Measurements from ENCODE around the gene MAPKBP1.
"Not testable (repeated sequence)": the region's sequence is repeated elsewhere in the genome, so short reads cannot be mapped to it uniquely, and the experiment has no call there.

The MAPKBP1 gene

GRCh38 chr15:41774062-41774881 lies at the start of gene MAPKBP1:
Gene MAPKBP1 (plus strand): TSS chr15:41774484. CDS start chr15:41775276, 792 bp downstream.
- DNase-seq (ENCODE audit: low spot score), result peak; percentile 98

DNA sequence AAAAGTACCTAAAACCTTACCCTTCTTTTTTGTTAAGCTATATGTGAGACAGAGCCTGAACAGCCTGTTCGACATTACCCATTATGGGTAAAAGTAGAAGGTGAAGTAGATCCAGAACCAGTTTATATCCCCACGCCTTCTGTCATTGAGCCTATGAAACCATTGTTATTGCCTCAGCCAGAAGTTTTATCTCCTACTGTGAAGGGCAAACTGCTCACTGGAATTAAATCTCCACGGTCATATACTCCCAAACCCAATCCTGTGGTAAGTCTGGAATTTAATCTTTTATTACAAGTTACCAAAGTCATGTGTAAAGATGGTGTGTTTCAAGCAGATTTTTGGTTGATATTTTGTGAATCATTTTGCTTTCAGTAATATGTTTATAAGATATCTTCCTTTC lies 47.1 kb upstream of the MAPKBP1 start:
- DNase-seq (ENCODE audit: low spot score), result no peak

GRCh38 chr15:41728061-41728460 lies 46.2 kb upstream of the MAPKBP1 start:
- not testable (repeated sequence) for DNase-seq (ENCODE audit: low spot score)

DNA sequence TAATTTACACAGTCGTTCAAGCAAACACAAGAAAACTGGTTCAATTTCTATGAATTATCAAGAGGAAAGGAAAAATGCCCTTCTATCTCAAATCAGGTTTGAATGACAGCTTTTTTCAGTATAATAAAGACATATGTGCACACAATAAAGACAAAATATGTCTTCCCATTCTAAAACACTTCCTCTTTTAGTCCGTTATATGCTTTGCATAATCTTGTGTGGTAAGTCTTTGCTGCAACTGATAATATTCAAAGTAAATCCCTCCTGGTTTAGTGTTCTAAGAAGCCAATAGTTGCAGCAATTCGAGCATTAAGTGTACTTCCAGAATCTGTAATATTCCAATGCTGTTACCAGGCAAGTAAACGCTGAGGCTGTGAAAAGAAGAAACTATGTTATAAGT lies 43.7 kb upstream of the MAPKBP1 start:
- no peak for DNase-seq (ENCODE audit: low spot score)

- DNase-seq (ENCODE audit: low spot score), result no peak
Observed at GRCh38 chr15:41732483-41732882, 41.8 kb upstream of the MAPKBP1 start.

GRCh38 chr15:41734079-41734478 lies 40.2 kb upstream of the MAPKBP1 start:
- no peak for DNase-seq (ENCODE audit: low spot score)

GRCh38 chr15:41735046-41735445 lies 39.2 kb upstream of the MAPKBP1 start:
- DNase-seq (ENCODE audit: low spot score), result no peak

DNA sequence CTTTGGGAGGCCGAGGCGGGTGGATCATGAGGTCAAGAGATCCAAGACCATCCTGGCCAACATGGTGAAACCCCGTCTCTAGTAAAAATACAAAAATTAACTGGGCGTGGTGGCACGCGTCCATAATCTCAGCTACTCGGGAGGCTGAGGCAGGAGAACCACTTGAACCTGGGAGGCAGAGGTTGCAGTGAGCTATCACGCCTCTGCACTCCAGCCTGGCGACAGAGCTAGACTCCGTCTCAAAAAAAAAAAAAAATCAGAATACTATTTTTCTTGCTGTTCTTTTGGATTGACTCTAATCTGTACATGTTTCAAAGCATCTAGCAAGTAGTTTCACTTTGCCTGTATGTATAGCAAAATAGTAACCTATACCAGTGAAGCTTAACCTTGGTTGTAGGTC lies 38.8 kb upstream of the MAPKBP1 start:
- DNase-seq (ENCODE audit: low spot score), result not testable (repeated sequence)

GRCh38 chr15:41746802-41747201 lies 27.5 kb upstream of the MAPKBP1 start:
- no peak for DNase-seq (ENCODE audit: low spot score)

DNA sequence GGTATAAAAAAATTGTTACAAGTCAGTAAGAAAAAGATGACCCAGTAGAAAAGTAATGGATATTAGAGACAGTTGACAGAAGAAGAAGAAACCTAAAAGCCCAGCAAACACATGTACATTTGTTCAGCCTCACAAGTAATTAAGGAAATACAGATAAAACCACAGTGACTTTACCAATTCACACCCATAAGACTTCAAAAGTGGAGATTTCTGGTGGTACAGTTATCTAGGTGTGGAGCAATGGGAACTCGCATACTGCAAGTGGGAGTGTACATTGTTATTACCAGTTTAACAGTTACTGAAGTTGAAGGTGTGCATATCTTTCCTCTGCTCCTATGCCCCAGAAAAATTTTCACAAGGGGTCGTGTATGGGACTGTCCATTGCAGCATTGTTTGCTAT lies 18.1 kb upstream of the MAPKBP1 start:
- no peak for DNase-seq (ENCODE audit: low spot score)

GRCh38 chr15:41772720-41773331 lies 1.5 kb upstream of the MAPKBP1 start:
- peak; percentile 75 for DNase-seq (ENCODE audit: low spot score)

DNA sequence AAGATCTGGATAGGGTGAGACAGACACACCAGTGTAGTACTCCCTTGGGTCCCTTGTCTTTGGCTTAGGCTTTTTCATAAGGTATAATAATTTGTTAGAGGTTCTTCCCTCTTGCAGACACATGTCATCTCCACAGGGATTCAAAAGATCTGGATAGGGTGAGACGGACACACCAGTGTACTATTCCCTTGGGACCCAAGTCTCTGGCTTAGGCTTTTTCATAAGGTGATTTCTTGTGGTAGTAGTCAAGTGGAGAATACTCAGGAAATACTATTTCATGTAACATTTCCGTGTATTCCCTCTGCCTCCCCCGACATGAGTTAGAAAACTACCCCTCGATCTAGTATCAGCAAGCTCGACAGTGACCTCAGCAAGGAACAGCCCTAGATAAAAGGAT lies 954 bp upstream of the MAPKBP1 start:
- DNase-seq (ENCODE audit: low spot score), result no peak

DNA sequence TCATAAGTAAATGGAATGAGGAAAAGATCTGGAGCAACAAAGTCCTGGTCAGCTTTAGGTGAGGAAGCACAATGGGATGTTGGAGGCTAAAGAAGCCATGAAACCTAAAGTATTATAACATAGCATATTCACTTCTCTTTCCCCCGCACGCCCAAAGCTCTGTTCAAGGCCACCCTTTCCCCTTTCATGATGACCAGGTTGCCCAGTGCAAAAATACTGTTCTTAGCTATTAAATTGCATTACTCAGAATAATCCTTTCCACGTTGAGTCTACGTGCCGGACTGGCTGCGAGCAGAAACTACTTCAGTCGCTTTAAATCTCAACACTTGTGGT lies 589 bp upstream of the MAPKBP1 start:
- DNase-seq (ENCODE audit: low spot score), result no peak

GRCh38 chr15:41774882-41775417 lies 666 bp downstream of the MAPKBP1 start:
- no peak for DNase-seq (ENCODE audit: low spot score)

GRCh38 chr15:41775651-41776050 lies 1.4 kb downstream of the MAPKBP1 start:
- no peak for DNase-seq (ENCODE audit: low spot score)

DNA sequence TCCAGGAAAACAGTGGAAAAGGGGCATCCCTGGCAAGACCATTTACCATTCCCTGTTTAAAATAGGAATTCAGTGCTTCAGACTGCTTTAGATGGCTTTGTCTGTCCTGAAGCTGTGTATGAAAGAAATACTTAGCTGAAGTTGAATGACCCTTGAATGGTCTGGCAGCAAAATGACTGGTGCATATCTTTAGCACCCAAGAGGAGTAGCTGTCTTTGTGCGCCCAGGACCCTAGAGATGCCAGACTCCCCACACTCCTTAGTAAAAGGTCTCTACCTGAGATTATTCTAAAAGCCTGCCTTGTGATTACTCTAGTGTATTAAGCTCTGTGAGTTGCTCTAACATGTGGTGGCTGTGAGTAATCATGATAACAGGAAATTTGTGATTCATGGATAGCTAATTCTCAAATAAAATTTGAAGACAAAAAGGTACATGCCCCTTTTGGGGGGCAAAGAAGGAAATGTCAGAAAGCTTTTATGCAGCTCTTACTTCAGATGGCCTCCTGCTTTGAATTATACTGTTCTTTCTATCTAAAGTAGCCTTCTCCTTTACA lies 3.2 kb downstream of the MAPKBP1 start:
- DNase-seq (ENCODE audit: low spot score), result no peak

DNA sequence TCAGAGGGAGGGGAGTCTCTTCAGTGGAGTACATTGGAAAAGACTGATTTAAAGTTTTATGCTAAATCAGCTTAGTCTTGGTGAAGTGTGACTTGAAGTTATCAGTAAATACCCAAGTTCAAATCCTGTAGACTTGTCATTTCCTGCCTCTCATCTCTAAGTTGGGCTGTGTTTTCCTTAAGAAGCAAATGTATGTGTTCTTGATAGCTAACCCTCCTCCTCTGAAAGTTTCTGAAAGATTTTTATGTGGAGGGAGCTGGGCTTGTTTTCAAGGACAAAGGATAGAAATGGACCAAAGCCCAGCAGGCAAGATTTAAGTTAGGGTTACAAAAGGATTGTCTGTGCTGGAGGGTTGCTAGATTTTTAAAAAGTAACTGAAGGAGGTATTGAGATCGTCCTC lies 4.2 kb downstream of the MAPKBP1 start:
- no peak for DNase-seq (ENCODE audit: low spot score)

DNA sequence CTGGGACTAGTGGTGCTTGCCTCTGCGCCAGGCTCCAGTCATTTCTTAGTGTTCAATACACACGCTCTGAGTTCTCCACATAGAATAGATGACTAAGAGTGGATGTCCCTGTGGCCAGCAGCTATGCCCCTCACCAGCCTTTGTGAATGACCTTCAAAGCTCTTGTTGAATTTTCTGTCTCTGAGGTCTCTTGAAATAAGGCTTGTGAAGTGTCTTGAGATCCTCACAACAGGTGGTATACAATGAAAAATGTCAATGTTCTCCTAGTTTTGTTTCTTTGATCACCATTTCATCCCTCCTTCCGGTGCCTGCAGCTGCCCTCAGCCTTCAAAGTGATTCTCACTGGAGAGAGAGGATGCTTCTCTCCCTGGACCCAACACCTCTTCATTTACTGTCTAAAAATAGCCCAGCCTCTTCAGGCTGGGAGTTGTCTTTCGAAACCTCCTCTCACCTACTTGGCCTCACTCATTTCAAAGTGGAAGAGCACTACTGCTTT lies 5.4 kb downstream of the MAPKBP1 start:
- no peak for DNase-seq (ENCODE audit: low spot score)

DNA sequence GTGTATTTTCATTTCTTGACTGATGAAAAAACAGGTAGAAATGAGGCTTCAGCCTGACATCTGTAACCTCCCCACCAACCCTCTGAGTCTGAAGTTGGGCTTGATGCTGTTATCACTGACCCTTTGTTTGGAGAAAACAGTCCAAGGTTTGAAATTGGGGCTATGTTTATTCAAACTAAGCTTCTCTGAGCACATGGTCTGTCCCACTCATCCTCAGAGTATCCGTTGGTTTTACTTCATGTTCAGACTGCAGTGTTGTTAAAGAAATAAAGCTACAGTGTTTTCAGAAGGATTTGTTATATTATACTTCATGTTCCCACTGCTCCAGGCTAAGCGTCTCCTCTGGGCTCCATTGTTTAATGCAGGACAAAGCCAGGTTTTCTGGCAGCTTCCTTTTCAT lies 6.0 kb downstream of the MAPKBP1 start:
- no peak for DNase-seq (ENCODE audit: low spot score)

DNA sequence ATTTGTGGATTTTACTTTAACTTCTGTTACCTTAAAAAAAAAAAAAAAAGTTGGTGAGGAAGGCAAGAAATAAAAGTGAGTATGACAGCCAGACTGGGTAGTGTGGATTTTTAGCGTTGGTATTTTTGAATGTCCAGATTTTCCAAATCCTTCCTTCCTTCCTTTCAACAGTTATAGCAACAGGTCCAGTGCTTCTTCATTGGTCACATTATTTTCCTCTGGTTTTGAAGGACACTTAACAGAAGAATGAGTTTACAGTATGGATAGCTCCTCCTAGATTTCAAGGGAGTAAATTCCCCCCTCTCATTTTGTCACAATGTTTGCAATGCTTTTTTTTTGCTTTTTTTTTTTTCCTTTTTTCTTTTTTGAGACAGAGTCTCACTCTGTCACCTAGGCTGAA lies 6.4 kb downstream of the MAPKBP1 start:
- DNase-seq (ENCODE audit: low spot score), result no peak

DNA sequence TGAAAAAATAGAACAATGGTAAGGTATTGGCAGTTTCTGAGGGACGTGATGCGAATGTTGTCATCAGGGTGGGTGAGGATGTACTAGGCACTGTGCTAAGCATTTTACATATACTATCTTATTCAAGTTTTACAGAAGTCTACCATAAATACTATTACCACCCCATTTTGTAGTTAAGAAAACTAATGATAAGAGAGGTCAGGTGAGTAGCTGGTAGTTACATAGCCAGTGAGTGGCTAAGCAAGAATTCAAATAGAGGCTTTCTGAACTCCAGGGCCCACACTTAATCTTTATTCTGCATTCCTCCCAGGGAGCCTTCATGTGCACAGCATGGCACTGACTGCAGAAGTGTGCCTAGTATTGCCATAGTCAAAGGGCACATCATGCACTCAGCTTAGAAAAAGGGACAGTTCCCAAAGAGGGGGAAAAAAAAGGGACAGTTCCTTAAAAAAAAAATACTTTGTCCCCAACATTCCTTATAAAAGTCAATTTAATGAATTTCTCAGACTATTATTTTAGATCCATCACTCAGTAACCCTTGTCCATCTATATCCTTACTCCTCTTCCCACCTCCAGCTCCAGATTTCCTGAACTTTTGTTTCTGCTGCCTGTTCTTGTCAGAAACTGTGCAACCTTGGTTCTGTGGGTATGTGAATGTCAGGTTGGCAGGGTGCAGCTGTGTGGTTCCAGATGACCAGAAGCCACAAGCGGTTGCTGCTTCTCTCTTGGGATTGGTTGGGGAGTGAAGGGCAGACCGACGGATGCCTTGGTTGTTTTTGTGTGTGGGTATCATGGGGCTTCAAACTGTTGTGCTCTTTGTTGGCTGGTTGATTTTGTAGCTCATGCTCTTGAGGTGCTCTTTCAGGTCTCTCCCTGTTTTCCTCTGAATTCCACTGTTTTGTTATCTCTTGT lies 8.3 kb downstream of the MAPKBP1 start:
- no peak for DNase-seq (ENCODE audit: low spot score)

- DNase-seq (ENCODE audit: low spot score), result no peak
Observed at GRCh38 chr15:41783296-41783695, 9.0 kb downstream of the MAPKBP1 start.
